Measurements from ENCODE around the gene TBC1D32.
"Not testable (repeated sequence)": the region's sequence is repeated elsewhere in the genome, so short reads cannot be mapped to it uniquely, and the experiment has no call there.

The TBC1D32 gene

GRCh38 chr6:121334299-121335086 lies at the start of gene TBC1D32:
Gene TBC1D32 (minus strand): TSS chr6:121334480. CDS start chr6:121334430, 50 bp downstream.
- DNase-seq (ENCODE audit: low read depth in 2 of 2): peak; percentile 73 to 78

DNA sequence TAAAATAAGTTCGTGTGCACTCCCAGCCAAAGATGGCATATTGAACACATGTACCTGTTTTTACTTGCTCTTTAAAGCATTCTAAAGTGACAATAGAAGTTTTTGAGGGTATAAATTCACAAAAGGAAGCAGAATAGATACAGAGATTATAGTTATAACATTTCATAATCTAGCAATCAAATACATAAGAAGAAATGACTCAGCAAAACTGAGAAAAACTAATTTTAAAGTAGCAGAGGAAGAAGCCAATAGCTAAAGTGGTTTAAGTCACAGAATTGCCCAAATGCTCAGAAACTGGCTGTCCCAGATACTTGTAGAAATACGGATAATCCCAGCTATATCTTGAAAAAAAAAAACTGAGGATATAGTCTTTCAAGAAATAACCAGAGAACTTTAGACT lies 49.2 kb upstream of the TBC1D32 start:
- DNase-seq (ENCODE audit: low read depth in 2 of 2): no peak

DNA sequence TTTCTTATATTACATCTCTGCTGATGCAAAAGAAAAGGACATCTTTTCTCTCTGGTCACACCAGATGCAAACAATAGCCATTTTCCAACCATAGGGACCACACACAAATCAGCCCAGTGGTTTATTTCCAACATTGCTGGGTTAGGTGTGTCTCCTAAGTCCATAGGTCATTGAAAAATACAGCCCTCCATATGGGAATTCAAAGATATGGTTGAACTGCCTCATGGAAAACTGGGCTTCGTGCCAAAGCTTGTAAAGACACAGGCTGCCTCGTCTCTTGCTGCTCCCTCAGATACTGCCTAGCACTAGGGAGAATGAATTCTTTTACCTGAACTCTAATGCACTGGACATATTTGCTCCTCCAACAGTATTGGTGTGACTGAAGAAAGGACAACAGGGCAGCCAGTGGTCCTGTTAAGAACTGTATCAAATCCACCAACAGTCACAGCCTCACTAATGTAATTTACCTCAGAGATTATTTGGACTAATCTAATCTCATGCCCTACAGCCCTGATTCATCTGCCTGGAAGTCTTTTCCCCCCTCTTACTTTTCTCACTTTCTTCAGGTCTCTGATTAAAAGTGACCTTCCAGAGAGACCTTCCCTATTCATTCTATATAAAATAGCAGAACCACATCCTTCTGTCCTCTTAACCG lies 48.3 kb upstream of the TBC1D32 start:
- no peak for DNase-seq (ENCODE audit: low read depth in 2 of 2)

GRCh38 chr6:121376411-121376810 lies 42.1 kb upstream of the TBC1D32 start:
- no peak for DNase-seq (ENCODE audit: low read depth in 2 of 2)

DNA sequence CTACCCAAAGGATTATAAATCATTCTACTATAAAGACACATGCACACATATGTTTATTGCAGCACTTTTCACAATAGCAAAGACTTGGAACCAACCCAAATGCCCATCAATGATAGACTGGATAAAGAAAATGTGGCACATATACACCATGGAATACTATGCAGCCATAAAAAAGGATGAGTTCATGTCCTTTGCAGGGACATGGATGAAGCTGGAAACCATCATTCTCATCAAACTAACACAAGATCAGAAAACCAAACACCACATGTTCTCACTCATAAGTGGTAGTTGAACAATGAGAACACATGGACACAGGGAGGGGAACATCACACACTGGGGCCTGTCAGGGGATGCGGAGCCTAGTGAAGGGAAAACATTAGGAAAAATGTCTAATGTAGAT lies 39.9 kb upstream of the TBC1D32 start:
- DNase-seq (ENCODE audit: low read depth in 2 of 2): not testable (repeated sequence)

DNA sequence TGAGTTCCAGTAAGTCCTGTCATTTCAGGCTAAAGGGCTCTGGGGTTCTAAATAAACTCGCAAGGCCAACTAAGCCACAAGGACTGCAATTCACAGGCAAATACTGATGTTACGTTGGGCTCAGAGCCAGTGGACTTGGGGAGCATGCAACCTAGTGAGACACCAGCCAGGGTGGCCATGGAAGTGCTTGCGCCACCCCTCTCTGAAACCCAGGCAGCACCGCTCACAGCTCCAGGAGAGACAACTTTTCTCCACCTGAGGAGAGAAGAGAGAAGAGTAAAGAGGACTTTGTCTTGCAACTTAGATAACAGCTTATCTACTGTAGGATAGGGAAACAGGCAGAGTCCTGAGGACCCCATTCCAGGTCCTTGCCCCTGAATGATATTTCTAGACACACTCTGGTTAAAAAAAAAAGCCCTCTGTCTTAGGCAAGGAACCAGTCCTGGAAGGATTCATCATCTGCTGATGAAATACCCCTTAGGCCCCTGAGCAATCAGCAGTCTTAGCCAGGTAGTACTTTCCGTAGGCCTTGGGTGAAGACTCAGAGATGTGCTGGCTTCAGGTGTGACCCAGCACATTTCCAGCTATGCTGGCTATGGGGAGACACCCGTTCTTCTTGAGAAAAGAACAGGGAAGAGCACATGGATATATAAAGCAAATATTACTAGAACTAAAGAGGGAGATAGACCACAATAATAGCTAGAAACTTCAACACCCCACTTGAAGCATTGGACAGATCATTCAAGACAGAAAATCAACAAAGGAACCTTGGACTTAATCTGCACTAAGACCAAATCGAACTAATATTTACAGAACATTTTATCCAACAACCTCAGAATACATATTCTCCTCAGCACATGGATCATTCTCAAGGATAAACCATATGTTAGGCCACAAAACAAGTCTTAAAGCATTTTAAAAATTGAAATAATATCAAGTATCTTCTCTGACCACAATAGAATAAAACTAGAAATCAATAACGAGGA lies 31.5 kb upstream of the TBC1D32 start:
- DNase-seq (ENCODE audit: low read depth in 2 of 2): no peak

DNA sequence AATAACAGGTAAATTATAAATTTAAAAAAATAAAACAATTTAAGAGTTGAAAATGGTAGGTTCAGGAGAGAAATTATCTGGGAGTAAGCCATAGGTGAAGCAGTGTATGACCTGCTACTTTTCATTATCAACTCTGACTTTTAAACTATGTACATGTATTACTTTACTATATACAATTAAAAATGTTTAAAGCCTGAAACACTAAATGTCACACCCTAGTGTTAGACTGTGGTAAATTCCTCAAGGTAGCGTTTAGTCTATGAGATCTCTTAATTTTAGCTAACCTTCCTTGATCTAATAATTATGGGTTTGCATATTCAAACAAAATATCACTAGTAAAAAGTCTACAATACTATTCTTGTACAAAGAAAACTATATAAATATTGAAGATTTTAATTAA lies 22.3 kb upstream of the TBC1D32 start:
- DNase-seq (ENCODE audit: low read depth in 2 of 2): no peak

GRCh38 chr6:121354764-121355163 lies 20.5 kb upstream of the TBC1D32 start:
- no peak for DNase-seq (ENCODE audit: low read depth in 2 of 2)

GRCh38 chr6:121352941-121353340 lies 18.7 kb upstream of the TBC1D32 start:
- DNase-seq (ENCODE audit: low read depth in 2 of 2): no peak

- no peak for DNase-seq (ENCODE audit: low read depth in 2 of 2)
These were observed 17.6 kb upstream of the TBC1D32 start for GRCh38 chr6:121351916-121352315.

GRCh38 chr6:121349596-121349995 lies 15.3 kb upstream of the TBC1D32 start:
- no peak for DNase-seq (ENCODE audit: low read depth in 2 of 2)

DNA sequence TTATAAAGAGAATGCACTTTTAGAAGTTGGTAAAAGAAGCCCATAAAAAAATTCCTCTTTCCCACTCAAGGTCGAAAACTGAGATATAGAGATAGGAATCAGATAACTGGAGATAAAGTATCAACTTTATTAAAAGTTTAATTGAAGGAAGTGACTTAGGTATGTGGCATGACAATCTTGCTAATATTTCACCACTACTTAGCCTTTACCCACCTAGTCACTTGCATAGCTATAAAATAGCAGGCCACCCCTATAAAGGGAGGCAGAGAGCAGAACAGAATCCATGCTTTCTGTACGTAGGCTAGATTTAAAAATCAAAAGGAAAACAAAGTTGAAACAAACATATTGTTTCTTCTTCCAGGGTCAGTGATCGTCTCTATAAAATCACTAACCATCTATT lies 13.2 kb upstream of the TBC1D32 start:
- no peak for DNase-seq (ENCODE audit: low read depth in 2 of 2)

DNA sequence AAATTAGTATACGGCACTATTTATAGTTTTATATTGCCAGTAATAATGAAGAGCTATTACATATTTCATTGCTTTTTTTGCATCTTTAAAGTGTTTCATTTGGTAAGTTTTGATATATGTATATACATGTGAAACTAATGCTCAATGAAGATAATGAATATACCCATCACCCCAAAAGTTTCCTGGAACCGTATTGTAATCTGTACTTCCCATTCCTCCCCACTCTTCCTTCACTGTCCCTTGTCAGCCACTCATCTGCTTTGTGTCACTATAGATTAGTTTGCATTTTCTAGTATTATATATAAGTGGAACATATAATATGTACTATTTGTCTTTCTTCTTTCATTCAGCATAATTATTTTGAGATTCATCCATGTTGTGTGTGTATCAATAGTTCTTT lies 10.3 kb upstream of the TBC1D32 start:
- DNase-seq (ENCODE audit: low read depth in 2 of 2): no peak

- DNase-seq (ENCODE audit: low read depth in 2 of 2): no peak
These were observed 5.5 kb upstream of the TBC1D32 start for GRCh38 chr6:121339639-121340226.

DNA sequence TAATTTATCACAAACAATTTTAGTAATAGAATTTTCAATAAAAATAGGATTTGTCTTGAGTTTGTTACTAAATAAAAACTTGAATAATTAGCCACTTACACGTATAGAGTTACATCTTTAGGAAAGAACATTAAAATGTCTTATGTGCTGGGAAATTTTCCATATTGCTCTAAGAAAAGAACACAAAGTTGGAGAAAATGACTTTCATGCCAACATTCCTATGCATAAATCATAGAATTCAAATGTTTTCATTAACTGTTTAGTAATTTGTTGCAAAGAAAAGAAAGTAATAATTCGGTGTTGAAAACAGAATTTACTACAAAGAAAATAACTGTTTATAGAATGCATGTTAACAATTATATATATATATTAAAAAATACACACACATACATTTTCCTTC lies 4.7 kb upstream of the TBC1D32 start:
- no peak for DNase-seq (ENCODE audit: low read depth in 2 of 2)

- DNase-seq (ENCODE audit: low read depth in 2 of 2): no peak
These were observed 4.1 kb upstream of the TBC1D32 start for GRCh38 chr6:121338366-121338765.

DNA sequence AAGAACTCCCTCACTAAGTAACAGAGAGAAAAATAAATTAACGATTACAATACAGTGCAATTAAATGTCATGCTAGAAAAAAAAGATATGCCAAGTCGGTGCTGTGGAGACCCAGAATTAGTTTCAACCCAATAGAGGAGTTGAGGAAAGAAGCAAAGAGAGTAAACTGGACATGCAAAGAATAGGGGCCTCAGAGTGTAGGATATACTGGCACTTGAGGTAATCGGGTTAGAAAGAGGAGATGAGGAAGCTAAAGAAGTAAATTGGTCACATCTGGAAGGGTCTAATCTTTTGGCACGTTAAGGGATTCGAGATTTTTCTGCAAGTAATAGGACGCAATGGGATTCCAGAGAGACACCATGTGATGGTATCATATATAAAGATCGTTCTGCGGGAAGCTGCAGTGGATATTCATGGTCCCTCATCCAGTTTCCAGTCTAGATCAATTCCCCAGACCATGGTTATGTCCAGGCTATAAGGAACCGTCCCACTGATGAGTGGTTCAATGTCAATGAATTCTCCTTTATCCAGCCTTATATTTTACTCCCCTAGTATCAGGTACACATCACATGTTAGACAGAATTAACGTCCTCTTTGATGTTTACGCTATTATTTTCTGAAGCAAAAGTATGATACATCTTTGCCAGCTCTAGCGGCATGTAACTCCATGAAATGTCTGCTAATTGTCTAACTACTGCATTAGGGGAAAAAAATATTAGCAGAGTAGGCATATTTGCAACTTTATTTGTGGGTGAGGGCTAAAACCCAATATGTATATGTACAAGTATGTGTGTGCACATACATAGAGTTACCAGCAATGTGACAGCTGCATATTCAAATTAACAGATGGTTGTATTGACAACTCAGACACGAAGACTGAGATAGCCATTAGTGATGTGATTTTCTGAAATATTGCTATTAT lies 1.1 kb upstream of the TBC1D32 start:
- no peak for DNase-seq (ENCODE audit: low read depth in 2 of 2)

- not testable (repeated sequence) for DNase-seq (ENCODE audit: low read depth in 2 of 2)
These were observed 586 bp downstream of the TBC1D32 start for GRCh38 chr6:121333694-121334093.

DNA sequence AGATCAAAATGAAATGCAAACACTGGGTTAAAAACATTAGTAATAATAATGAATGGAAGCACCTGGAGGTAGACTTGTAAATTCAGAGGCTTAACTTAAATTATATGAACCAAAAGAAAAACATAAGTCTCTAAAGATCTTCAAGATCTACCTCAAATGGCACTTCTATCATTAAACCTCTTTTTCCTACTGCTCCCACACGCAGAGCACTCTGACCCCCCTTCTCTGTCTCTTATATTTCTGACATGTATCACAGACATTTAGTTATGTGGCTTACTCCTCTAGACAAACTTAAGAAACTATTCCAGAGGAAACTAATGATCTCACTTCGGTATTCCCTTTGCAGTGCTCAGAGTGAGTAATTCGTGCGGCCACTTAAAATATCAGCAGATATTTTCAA lies 1.1 kb downstream of the TBC1D32 start:
- no peak for DNase-seq (ENCODE audit: low read depth in 2 of 2)

DNA sequence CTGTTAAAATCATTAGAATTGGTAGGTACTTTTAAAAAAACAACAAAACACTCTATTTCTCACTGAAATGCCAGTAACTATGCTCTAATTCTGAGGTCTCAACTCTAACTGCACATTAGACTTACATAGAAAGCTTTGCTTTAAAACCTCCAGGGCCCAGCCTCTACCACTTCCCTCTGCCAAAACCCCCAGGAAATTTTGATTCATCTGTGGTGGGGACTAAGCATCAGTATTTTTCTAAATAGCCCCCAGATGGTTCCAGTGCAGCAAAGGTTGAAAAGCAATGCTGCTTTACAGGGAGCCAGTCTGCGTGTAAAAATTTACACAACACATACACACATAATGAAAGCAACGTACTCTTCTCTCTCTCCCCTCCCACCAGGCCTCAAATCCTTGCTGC lies 3.8 kb downstream of the TBC1D32 start:
- DNase-seq (ENCODE audit: low read depth in 2 of 2): no peak

DNA sequence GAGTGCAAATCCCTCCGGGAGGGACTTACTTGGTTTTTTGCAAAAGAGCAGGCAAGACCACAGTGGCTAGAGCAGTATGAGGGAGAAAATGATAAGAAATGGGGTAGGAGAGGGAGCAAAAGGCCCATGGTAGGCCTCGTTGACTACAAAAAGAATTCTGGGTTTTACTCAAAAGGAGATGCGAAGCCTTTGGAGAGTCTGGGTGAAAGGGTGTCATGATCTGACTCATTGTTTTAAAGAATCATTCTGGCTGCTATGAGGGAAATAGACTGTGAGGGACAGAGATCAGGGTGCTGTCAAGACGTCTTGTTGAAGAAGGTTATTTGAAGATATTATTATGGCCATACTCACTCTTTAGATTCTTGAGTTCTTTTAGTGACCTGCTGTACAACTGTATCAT lies 13.0 kb downstream of the TBC1D32 start:
- DNase-seq (ENCODE audit: low read depth in 2 of 2): no peak

All from stimulated activated CD8-positive, alpha-beta memory T cell treated with anti-CD3 and anti-CD28 coated beads, Interleukin-2, amount 100 ng/mL, for 1 hour (primary cell).